Neural cell (in vitro differentiated cells): ENCODE results near the gene LIF.

Source experiments
- CTCF ChIP-seq: fragments of 450-650 bp; IDR thresholded peaks from 2 replicates; pipeline ENCODE4 v1.5.1; 2014; ENCODE audit warnings: antibody characterized with exemption, mild to moderate bottlenecking, moderate library complexity; ENCODE audit not compliant: poor library complexity, severe bottlenecking
- EP300 ChIP-seq: fragments of 450-650 bp; conservative IDR thresholded peaks from 2 replicates; pipeline ENCODE4 v1.6.1; 2014; ENCODE audit warnings: antibody characterized with exemption, mild to moderate bottlenecking, moderate library complexity; ENCODE audit not compliant: poor library complexity, severe bottlenecking
- EZH2 ChIP-seq: fragments of 200-600, 300-800 bp; shearing (Covaris generic), sonication (generic); IDR thresholded peaks from 2 replicates; pipeline ENCODE4 v1.6.1; 2014; ENCODE audit warnings: antibody characterized with exemption, low read length, borderline replicate concordance, mild to moderate bottlenecking; ENCODE audit not compliant: insufficient read depth, poor library complexity, severe bottlenecking

GRCh38 chr22:30250039-30250565, 3.5 kb upstream of the LIF start:
- TF ChIP-seq EZH2, result no peak
- no peak for TF ChIP-seq EP300
- no peak for TF ChIP-seq CTCF
